Tibial nerve (tissue), 4 donors: ENCODE data around the gene ZNF311. TPM values are rescaled to one million over a fixed set of nuclear protein-coding genes. Genes with fewer than 3 reads are reported as not detected.

Source experiments
- DNase-seq, 2 donors: peaks; one replicate each; pipeline ENCODE4 v3.0.0-alpha.2; 2019; ENCODE audit warnings: low spot score in 2 of 2
- H3K27ac ChIP-seq, 4 donors: fragments of 200-600 bp; sonication (generic) in 3 of 4; one replicate each; pipeline ENCODE4 v1.5.1; 2017 to 2019; ENCODE audit warnings: mild to moderate bottlenecking in 1 of 4
- H3K27me3 ChIP-seq, 2 donors: fragments of 200-600 bp; sonication (generic) in 1 of 2; one replicate each; pipeline versions ENCODE4 v1.5.1 to v1.6.0; 2017 to 2019
- H3K36me3 ChIP-seq, 3 donors: fragments of 200-600 bp; sonication (generic); one replicate each; pipeline ENCODE4 v1.5.1; 2018 to 2019
- H3K4me1 ChIP-seq, 4 donors: fragments of 200-600 bp; sonication (generic) in 3 of 4; one replicate each; pipeline ENCODE4 v1.5.1; 2017 to 2019
- H3K4me3 ChIP-seq, 4 donors: fragments of 200-600 bp; sonication (generic) in 3 of 4; one replicate each; pipeline ENCODE4 v1.5.1; 2017 to 2019; ENCODE audit warnings: mild to moderate bottlenecking in 1 of 4, moderate library complexity in 1 of 4
- H3K9me3 ChIP-seq, 4 donors: fragments of 200-600 bp; sonication (generic) in 3 of 4; one replicate each; pipeline ENCODE4 v1.5.1; 2017 to 2019
- CTCF ChIP-seq, 5 experiments: fragments of 200-600 bp in 3 of 5; fragments of 450-650 bp in 2 of 5; sonication (generic) in 3 of 5; IDR thresholded peaks; one replicate each; pipeline ENCODE4 v1.5.1; 2016 to 2019; ENCODE audit warnings: antibody characterized with exemption in 5 of 5, mild to moderate bottlenecking in 3 of 5, moderate library complexity in 2 of 5
- EP300 ChIP-seq, 2 donors: sonication (generic); formaldehyde crosslinking; IDR thresholded peaks; one replicate each; pipeline ENCODE4 v1.6.1; 2017; ENCODE audit warnings: antibody characterized with exemption in 2 of 2, mild to moderate bottlenecking in 1 of 2
- POLR2A ChIP-seq, 2 donors: fragments of 450-650 bp; IDR thresholded peaks; one replicate each; pipeline ENCODE4 v1.6.1; 2017; ENCODE audit warnings: antibody characterized with exemption in 2 of 2, mild to moderate bottlenecking in 2 of 2, moderate library complexity in 2 of 2
- WGBS, 2 donors: methylation state at CpG; one replicate each; pipeline ENCODE4 v1.1.5; 2018; 5-methylcytosine and 5-hydroxymethylcytosine counted together
- total RNA-seq, 4 donors: library from RNA; depleted of rRNA; stranded (reverse); fragments of >200 nt; gene quantifications; one replicate each; pipeline ENCODE4 v1.1.0, GENCODE V29; 2016

The ZNF311 gene
- total RNA-seq, 4 donors from 2014 or later = 0.84 to 3.7 (median 1.6) TPM

GRCh38 chr6:28996844-28997510 is 8.1 kb downstream of the ZNF311 start:
- no peaks in the 10 kb centered on the region for H3K4me1 ChIP-seq
- peaks cover 0 to 27% (median 0%) of the 10 kb centered on the region in 3 donors for H3K36me3 ChIP-seq
- H3K4me3 ChIP-seq = no peak overlapping the region
- WGBS, 2 donors = 68 to 87% methylated on average over 2 of the region's 2 CpGs
- no peak for TF ChIP-seq CTCF (IDR thresholded peaks at IDR 0.05)
- TF ChIP-seq EP300 (IDR thresholded peaks at IDR 0.05) = no peak
- TF ChIP-seq POLR2A (IDR thresholded peaks at IDR 0.05) = no peak
- DNase-seq = no peak
- H3K9me3 ChIP-seq = no peaks in the 10 kb centered on the region
- no peaks in the 10 kb centered on the region for H3K27me3 ChIP-seq
- no peak overlapping the region for H3K27ac ChIP-seq

- WGBS, 2 donors = 94% methylated on average over 8 of the region's 8 CpGs
- H3K4me1 ChIP-seq = no peaks in the 10 kb centered on the region
- no peaks in the 10 kb centered on the region for H3K27me3 ChIP-seq
- no peak overlapping the region for H3K4me3 ChIP-seq
- DNase-seq = no peak
- no peaks in the 10 kb centered on the region for H3K9me3 ChIP-seq
- no peak overlapping the region for H3K27ac ChIP-seq
- TF ChIP-seq EP300 (IDR thresholded peaks at IDR 0.05) = no peak
- no peak for TF ChIP-seq POLR2A (IDR thresholded peaks at IDR 0.05)
- no peak for TF ChIP-seq CTCF (IDR thresholded peaks at IDR 0.05)
- H3K36me3 ChIP-seq = peaks cover 0 to 26% (median 0%) of the 10 kb centered on the region in 3 donors
Measured at GRCh38 chr6:28995093-28995650, 9.9 kb downstream of the ZNF311 start.

GRCh38 chr6:28988536-28989311 is 16.4 kb downstream of the ZNF311 start:
- WGBS, 2 donors = 13 to 18% methylated on average over 47 to 48 of the region's 48 CpGs
- H3K4me1 ChIP-seq = peaks cover 0 to 13% (median 0%) of the 10 kb centered on the region in 4 donors
- no peak for TF ChIP-seq POLR2A (IDR thresholded peaks at IDR 0.05)
- no peak for TF ChIP-seq EP300 (IDR thresholded peaks at IDR 0.05)
- peak in 2 of 5 experiments; percentile 16 to 26 for TF ChIP-seq CTCF (IDR thresholded peaks at IDR 0.05)
- H3K4me3 ChIP-seq = peak overlapping the region in 2 of 4 donors; percentile 16 to 37
- peak in 1 of 2 donors; percentile 26 for DNase-seq
- H3K27me3 ChIP-seq = peaks cover 0 to 11% of the 10 kb centered on the region in 2 donors
- H3K36me3 ChIP-seq = no peaks in the 10 kb centered on the region
- no peaks in the 10 kb centered on the region for H3K9me3 ChIP-seq
- no peak overlapping the region for H3K27ac ChIP-seq

- Histone ChIP-seq H3K27me3 (peaks cover 0 to 11% of the 10 kb centered on the region in 2 donors), H3K9me3 (no peaks in the 10 kb centered on the region), H3K4me3 (peak overlapping the region; percentile 45 to 69 (median 54)), H3K4me1 (peaks cover 0 to 30% (median 0%) of the 10 kb centered on the region in 4 donors), H3K36me3 (no peaks in the 10 kb centered on the region), H3K27ac (peak overlapping the region; percentile 76 to 92 (median 84))
- peak; percentile 65 to 77 for DNase-seq
- TF ChIP-seq EP300 (IDR thresholded peaks at IDR 0.05) = peak in 1 of 2 donors; percentile 77
- peak in 1 of 5 experiments; percentile 9 for TF ChIP-seq CTCF (IDR thresholded peaks at IDR 0.05)
- peak; percentile 15 for TF ChIP-seq POLR2A (IDR thresholded peaks at IDR 0.05)
- 7 to 11% methylated on average over 30 to 31 of the region's 31 CpGs for WGBS, 2 donors
Measured at GRCh38 chr6:28985462-28986164, 19.5 kb downstream of the ZNF311 start.
